HG03103 (cell line): ENCODE data around the gene CALY.

ENCODE experiments used
- ATAC-seq: cut with Tn5 transposase; IDR thresholded peaks from one replicate; pipeline ENCODE4 v1.9.1; 2021; ENCODE audit warnings: low read depth; ENCODE audit not compliant: unreplicated experiment

The CALY gene

GRCh38 chr10:133314911-133315310, 21.8 kb downstream of the CALY start:
- ATAC-seq = no peak

GRCh38 chr10:133313192-133313591, 23.5 kb downstream of the CALY start:
- no peak for ATAC-seq

- no peak for ATAC-seq
These were observed 23.9 kb downstream of the CALY start for GRCh38 chr10:133312769-133313145.

GRCh38 chr10:133312016-133312768, 24.5 kb downstream of the CALY start:
- no peak for ATAC-seq

GRCh38 chr10:133311570-133311969, 25.1 kb downstream of the CALY start:
- ATAC-seq = no peak

GRCh38 chr10:133310789-133311188, 25.9 kb downstream of the CALY start:
- no peak for ATAC-seq

GRCh38 chr10:133310399-133310755, 26.3 kb downstream of the CALY start:
- no peak for ATAC-seq

GRCh38 chr10:133309720-133310398, 26.8 kb downstream of the CALY start:
- ATAC-seq = no peak

- peak; percentile 61 for ATAC-seq
These were observed 27.5 kb downstream of the CALY start for GRCh38 chr10:133309100-133309719.

GRCh38 chr10:133308421-133309099, 28.1 kb downstream of the CALY start, which contains the start of the genes TUBGCP2 and ZNF511:
TUBGCP2 (minus strand) TSS chr10:133308872; CDS start chr10:133302941, 5,931 bp downstream.
ZNF511 (plus strand) TSS chr10:133308914; CDS start chr10:133308944, 30 bp downstream.
- peak; percentile 62 for ATAC-seq

GRCh38 chr10:133307776-133308420, 28.8 kb downstream of the CALY start:
- peak; percentile 49 for ATAC-seq

GRCh38 chr10:133306941-133307379, 29.7 kb downstream of the CALY start:
- ATAC-seq = no peak

- ATAC-seq = no peak
These were observed 30.6 kb downstream of the CALY start for GRCh38 chr10:133306097-133306476.

- no peak for ATAC-seq
These were observed 33.5 kb downstream of the CALY start for GRCh38 chr10:133303206-133303605.

GRCh38 chr10:133302230-133302629, 34.5 kb downstream of the CALY start:
- no peak for ATAC-seq

GRCh38 chr10:133299738-133300137, 37.0 kb downstream of the CALY start:
- no peak for ATAC-seq

GRCh38 chr10:133299224-133299623, 37.5 kb downstream of the CALY start:
- no peak for ATAC-seq

- ATAC-seq = no peak
These were observed 38.2 kb downstream of the CALY start for GRCh38 chr10:133298466-133298865.

- no peak for ATAC-seq
These were observed 39.2 kb downstream of the CALY start for GRCh38 chr10:133297504-133297903.
